ENCODE results near the gene STXBP1.
A peak's percentile ranks its signal among the peaks of the same experiment; 100 is the strongest.
"Not testable (repeated sequence)": the region's sequence is repeated elsewhere in the genome, so short reads cannot be mapped to it uniquely, and the experiment has no call there.

The STXBP1 gene

DNA sequence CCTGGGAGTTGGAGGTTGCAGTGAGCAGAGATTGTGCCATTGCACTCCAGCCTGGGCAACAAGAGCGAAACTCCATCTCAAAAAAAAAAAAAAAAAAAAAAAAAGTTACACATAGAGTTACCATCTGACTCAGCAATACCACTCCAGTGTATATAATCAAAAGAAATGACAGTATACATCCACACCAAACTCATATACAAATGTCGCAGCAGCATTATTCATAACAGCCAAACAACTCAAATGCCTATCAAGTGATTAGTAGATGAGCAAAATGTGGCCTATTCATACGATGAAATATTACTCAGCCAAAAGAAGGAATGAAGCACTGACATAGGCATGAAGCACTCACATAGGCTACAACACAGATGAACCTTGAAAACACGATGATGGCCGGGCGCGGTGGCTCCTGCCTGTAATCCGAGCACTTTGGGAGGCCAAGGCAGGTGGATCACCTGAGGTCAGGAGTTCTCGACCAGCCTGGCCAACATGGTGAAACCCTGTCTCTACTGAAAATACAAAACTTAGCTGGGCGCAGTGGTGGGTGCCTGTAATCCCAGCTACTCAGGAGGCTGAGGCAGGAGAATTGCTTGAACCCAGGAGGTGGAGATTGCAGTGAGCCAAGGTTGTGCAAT is 9.4 kb downstream of the STXBP1 start:
- DNase-seq, result not testable (repeated sequence)

- DNase-seq, result no peak
Measured at GRCh38 chr9:127626752-127627493, 14.8 kb downstream of the STXBP1 start.

- DNase-seq, result no peak
Measured at GRCh38 chr9:127627494-127627855, 15.4 kb downstream of the STXBP1 start.

DNA sequence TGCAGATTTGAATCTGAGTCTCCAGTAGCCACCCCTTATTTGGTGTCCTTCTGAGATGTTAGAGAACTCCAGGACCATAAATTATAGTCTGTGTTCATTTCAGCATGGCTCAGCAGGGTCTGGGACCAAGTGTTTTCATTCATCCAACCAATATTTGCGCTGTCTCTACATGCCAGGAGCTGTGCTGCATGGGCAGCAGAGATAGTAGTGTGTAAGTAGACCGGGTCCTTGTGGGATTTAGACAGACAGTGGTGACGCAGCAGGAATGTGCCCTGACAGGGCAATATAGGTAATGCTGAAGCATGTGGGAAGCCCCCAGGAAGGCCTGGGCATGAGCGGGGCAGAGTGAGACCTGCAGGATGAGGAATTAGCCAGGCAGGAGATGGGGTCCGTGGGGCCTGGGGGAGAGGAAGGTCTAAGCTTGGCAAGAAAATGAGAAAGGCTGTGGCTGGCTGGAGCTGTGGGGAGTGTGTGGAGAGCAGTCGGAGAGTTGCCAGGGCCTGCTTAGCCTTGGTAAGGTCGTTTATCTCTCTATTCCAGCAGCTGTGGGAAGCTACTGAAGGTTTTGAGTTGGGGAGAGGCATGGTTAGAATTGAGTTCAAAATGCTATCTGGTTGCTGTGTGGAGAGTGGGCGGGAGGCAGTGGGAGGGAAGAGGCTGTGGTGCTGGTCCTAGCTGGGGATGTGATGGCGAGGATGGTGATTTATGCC is 16.8 kb downstream of the STXBP1 start:
- no peak for DNase-seq

- no peak for DNase-seq
Measured at GRCh38 chr9:127629468-127630081, 17.5 kb downstream of the STXBP1 start.

GRCh38 chr9:127633216-127633862 is 21.3 kb downstream of the STXBP1 start:
- DNase-seq, result no peak

DNA sequence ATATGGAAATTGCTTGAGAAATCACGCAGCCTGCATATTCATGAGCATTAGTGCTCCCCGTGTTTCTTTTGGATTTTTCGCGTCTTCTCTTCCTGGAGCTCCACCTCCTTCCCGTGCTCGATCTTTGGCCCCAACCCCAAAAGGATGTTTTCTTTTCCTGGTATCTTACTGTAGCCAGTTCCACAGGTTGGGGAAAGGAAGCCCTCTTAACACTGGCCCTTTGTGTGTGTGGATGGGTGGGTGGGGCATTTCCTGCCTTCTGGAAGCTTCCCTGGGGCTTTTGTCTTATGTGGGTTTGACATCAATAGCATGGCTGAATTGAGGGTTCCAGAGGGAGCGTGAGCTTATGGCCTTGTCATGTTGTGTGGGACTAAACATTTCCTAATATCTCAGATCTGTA is 21.9 kb downstream of the STXBP1 start:
- no peak for DNase-seq

DNA sequence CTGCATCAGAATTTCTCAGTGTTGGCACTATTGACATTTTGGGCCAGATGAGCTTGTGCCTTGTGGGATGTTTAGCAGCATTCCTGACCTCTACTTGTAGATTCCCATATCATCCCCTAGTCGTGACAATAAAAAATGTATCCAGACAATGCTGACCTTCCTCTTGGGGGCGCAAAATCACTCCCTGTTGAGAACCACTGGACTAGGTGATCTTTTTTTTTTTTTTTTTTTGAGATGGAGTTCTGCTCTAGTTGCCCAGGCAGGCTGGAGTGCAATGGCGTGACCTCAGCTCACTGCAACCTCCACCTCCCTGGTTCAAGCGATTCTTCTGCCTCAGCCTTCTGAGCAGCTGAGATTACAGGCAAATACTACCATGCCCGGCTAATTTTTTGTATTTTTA is 22.6 kb downstream of the STXBP1 start:
- no peak for DNase-seq

DNA sequence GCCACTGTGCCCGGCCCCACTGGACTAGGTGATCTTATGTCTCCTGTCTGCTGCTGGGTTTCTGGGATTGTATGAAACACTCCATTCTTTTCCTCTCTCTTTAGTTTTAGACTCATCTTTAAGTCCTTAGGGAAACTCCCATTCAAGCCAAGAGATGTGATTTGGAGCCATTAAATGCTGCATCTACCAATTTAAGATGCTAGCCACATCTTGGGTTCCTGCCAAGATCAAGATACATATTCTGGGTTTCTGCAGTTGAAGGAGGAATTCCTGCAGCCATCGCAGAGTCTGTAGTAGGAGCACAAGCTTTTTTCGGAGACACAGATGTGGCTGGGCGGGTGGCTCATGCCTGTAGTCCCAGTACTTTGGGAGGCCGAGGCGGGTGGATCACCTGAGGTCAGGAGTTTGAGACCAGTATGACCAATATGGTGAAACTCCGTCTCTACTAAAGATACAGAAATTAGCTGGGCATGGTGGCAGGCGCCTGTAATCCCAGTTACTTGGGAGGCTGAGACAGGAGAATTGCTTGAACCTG is 23.2 kb downstream of the STXBP1 start:
- DNase-seq, result peak; percentile 38

DNA sequence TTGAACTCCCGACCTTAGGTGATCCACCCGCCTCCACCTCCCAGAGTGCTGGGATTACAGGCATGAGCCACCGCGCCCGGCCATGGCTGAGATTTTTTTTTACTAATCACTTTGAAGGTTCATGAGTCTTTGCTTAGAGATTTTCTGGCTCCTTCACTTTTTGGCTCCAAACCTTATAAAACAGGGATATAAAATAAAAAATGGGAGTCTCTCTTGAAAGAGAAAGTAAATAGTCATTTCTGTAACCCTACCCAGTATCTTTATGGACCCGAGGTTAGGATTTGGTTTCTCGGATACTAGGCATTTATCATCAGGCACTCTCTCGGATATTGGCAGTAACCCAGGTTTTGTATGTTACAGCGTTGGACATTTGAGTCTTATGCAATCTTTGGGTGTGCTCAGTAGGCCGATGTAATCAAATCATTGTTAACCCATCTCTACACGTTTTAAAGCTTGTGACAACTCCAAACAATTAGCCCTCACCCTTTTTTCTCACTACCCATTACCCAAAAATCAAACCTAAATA is 25.3 kb downstream of the STXBP1 start:
- peak; percentile 62 for DNase-seq

GRCh38 chr9:127640908-127641545 is 28.9 kb downstream of the STXBP1 start:
- no peak for DNase-seq

DNA sequence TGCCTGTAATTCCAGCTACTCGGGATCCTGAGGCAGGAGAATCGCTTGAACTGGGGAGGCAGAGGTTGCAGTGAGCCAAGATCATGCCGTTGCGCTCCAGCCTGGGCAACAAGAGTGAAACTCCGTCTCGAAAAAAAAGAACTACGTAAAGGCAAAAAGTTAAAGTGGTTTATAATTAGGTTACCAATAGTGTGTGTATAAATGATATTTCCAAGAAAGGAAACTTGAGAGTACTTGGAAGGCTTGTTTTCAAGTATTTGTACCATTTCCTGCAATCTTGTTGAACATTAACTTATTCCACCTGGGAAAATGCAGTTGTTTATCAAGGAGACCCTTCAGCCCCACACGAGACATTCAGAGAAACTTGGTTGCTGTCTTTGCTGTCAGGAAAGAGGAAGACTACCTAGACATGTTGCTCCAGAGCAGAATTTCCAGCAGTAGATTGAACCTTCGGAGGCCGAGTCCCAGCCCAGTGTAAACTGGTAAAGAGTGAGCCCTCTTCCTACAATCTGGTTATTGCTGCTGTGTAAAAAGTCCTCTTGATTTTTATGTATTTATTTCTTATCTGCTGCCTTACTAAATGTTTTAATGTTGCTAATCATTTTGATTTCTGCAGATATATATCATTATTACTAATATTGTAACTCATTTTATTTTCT is 30.1 kb downstream of the STXBP1 start:
- no peak for DNase-seq

DNA sequence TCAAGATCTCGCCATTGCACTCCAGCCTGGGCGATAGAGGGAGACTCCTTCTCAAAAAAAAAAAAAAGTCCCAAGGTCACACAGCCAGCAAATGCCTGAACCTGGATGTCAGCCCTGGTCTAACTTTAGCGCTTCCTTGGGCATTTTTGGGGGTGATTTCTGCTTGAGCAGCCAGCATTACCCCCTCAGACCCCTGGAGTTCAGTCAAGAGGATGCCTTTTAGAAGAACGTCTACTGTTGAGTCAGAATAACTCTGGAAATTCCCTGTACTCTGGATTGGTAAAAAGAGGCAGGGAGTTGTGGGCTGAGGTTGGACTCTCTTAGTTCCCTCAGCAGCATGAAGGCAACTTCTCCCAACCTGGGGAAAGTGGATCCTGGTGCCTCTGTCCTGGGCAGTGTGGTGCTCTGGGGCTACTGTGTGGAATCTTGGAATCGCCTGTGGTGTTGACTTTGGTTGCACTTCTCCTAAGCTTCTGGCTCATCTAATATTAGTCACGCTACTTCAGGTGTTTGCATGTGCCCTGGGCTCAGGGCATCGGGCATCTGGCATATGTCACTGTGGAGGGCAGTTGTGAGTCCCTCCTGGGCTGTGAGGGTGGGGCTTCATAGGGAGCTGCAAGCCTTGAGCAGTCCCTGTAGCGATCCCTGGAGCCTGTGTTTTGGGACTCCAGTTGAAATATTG is 32.2 kb downstream of the STXBP1 start:
- DNase-seq, result no peak

DNA sequence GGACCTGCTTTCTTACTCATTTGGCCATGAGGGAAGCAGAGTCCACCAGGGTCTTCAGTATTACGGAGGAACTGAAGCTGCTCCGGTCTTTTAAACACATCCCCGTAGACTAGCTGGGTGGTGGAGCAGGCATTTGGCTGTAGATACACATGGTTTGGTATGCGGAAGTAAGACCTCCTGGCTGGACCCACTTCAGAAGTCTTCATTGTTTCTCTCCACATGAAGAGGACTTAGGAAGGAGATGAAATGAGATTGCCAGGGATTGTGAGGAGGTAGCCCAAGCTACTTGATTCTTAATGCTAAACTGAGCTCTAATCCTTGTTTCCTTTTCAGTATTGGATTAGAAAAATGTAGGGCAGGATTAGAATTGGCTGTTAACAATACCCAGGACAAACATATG is 32.9 kb downstream of the STXBP1 start:
- peak; percentile 21 for DNase-seq

- DNase-seq, result no peak
Measured at GRCh38 chr9:127647451-127647850, 35.4 kb downstream of the STXBP1 start.

GRCh38 chr9:127650518-127650917 is 38.4 kb downstream of the STXBP1 start:
- DNase-seq, result no peak

DNA sequence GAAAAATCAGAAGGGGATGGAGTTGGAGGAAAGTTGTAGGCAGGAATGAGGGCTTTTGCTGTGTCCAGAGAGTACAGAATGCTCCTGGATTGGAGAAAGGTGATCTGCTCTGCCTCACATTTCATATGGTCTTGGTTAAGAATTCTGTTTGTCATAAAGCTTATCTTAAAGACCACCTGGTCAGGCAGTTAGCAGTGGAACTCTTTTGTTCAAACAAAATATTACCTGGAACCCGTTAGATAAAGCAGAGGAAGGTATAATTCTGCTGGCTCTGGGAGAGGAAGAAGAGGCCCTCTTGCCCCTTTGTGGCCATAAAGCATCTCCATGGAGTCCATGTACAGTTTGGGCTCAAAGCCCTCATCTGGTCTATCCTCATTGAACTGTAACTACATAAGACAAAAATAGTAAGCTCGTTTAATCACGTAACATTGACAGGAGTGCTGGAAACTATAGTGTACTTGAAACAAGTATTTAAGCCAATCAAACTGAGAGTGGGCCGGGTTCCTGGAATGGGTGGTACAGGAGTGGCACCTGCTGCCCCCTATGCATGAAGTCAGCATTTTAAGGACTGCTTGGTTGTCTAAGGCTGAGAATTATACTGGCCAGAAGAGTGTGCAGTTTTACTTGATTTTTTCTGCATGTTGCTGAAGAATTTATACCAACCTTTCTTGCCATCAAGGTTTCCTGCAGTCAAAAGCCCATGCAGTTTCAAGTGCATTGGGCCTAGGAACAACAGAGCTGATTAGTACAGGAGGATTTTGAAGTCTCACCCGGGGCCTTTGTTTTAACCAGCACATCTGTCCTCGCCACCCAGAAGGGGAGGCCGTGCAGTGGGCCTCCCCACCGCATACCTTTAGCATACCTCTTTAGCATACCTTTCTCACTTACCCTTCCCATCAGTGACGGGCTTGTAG is 39.9 kb downstream of the STXBP1 start:
- no peak for DNase-seq

DNA sequence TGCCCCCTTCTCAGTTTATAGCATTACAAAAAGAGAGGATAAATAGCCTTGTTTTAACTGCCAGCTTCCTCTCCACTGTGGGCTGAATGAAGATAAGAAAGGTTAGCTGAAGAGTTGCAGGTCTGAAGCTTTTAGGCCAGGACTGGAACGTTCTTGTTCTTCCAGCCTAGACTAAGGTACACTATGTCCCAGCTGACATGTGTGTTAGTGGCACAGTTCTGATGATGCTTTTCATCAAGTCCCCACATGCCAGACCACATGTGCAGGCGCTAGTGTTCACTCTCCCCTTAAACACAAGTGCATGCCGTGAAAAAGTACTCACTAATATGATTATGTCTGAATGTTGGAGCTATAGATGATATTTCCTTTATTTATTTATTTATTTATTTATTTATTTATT is 40.7 kb downstream of the STXBP1 start:
- no peak for DNase-seq

- peak; percentile 64 for DNase-seq
Measured at GRCh38 chr9:127654619-127655018, 42.5 kb downstream of the STXBP1 start.

- no peak for DNase-seq
Measured at GRCh38 chr9:127658428-127658827, 46.4 kb downstream of the STXBP1 start.

Data from fibroblast of skin of scalp (primary cell).